Limb (tissue), 2 donors: ENCODE measurements around the gene WDSUB1.

Source experiments
- DNase-seq, 2 donors: peaks; one replicate each; pipeline ENCODE4 v3.0.0-alpha.2; 2016; ENCODE audit errors: extremely low spot score in 2 of 2

Gene WDSUB1

GRCh38 chr2:159199761-159200465 is 86.6 kb downstream of the WDSUB1 start:
- DNase-seq, result peak in 1 of 2 donors; percentile 21

- no peak for DNase-seq
Measured at GRCh38 chr2:159199236-159199635, 87.3 kb downstream of the WDSUB1 start.

DNA sequence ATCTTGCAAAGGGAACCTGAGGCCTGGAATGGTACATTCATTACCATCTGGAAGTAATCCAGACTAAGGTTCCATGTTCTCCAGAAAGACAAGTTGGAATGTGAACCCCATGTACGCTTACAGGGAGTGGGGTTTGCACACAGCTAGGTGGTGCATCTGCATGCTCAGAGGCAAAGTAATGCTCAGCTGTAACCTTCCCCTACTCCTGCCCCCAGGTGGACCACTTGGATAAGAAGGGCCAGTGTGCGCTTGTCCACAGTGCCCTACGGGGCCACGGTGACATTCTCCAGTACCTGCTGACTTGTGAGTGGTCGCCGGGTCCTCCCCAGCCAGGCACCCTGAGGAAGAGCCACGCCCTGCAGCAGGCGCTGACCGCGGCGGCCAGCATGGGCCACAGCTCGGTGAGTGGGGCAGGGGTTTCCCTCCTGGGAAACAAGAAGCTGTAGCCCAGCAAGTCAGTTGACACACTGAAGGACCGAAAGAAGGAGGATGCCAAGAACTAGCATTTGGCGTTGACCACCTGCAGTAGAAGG is 90.0 kb downstream of the WDSUB1 start:
- DNase-seq, result no peak

GRCh38 chr2:159195697-159196096 is 90.8 kb downstream of the WDSUB1 start:
- no peak for DNase-seq

DNA sequence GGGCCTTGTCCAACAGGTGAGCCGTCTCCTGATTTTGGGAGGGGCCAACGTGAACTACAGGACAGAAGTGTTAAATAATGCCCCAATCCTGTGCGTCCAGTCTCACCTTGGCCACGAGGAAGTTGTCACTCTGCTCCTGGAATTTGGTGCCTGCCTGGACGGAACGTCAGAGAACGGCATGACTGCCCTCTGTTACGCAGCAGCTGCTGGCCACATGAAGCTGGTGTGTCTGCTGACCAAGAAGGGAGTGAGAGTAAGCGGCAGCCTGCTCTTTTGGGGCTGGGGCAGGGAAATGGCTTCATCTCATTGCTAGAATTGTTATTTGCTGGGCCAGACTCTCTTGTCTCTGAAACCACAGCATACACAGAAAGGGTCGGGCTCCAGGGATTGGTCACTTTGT is 92.3 kb downstream of the WDSUB1 start:
- DNase-seq, result no peak

GRCh38 chr2:159193791-159194190 is 92.7 kb downstream of the WDSUB1 start:
- no peak for DNase-seq

- DNase-seq, result no peak
Measured at GRCh38 chr2:159192371-159192918, 94.1 kb downstream of the WDSUB1 start.

DNA sequence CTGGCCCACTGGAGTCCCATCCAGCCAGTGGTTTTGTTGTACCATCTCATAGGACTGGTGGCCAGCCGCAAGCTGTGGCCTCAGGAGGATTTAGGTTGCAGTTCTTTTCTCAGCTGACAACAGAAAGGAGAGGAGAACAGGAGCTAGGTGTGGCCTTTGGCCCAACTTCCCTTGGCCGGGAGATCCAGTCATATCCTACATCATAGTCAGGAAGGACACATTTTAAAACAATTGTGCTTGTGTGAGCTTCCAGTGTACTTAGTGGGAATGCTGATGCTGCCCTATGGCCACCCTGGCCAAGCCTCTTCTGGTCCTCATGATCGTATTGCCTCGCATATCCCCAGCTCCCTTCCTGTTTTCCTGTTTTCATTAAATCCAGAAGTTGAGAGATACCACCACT is 98.1 kb downstream of the WDSUB1 start:
- DNase-seq, result no peak

GRCh38 chr2:159187106-159187505 is 99.4 kb downstream of the WDSUB1 start:
- no peak for DNase-seq

DNA sequence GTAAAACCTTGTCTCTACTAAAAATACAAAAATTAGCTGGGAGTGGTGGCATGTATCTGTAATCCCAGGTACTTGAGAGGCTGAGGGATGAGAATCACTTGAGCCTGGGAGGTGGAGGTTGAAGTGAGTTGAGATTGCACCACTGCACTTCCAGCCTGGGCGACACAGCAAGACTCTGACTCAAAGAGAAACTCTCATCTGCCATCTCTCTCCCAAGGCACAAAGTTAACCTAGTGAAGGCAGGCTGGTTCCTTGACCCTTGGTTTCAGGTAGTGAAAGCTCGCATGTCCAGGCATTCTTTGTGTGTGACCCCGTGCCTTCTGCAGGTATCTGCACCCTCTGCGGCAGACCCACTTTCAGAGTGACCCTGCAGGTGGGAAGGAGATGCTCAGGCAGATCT is 100.0 kb downstream of the WDSUB1 start:
- no peak for DNase-seq
